GM19351 (cell line): ENCODE data around the gene DGUOK.
"Not testable (repeated sequence)": the region's sequence is repeated elsewhere in the genome, so short reads cannot be mapped to it uniquely, and the experiment has no call there.

Experiments used
- ATAC-seq: cut with Tn5 transposase; IDR thresholded peaks from one replicate; pipeline ENCODE4 v1.9.1; 2021; ENCODE audit warnings: mild to moderate bottlenecking, moderate library complexity; ENCODE audit not compliant: unreplicated experiment

The DGUOK gene

GRCh38 chr2:73926493-73927327, at the start of gene DGUOK:
Gene DGUOK, plus strand, starts transcription at chr2:73926880. Its CDS starts 31 bp downstream, at chr2:73926911.
- peak; percentile 99 for ATAC-seq

DNA sequence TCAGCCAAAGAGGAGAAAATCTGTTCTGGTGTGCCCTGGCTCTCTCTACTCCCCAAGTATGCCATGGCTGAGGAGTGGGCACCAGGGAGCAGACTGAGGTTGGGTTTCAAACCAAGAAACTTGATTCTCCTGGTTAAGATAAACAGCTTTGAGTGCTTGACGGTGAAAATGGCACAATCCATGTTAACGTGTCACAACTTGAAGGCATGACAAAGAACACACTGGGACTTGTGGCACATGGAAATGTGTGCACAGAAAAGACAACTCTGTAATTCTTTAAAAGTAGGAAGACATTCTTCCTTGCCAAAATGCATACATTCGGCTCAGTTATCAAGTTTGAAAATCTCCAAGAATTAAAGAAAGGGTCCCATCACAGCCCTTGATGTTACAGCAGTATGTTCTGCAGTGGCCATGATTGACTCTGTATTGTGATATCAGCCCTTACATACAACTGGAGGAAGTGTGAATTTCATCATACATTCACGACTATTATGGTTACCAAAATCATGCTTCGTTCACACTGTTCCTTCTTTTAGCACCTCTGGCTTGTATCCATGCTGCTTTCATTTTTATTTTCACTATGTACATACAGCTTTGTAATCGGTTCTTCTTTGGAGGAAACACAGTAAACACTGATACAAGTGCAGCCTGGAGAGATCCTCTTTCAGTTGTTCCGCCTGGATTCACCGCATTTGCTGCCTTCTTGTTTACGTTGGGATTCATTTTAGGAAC, 49.4 kb upstream of the DGUOK start:
- no peak for ATAC-seq

- ATAC-seq: not testable (repeated sequence)
Observed at GRCh38 chr2:73877984-73878383, 48.7 kb upstream of the DGUOK start.

- no peak for ATAC-seq
Observed at GRCh38 chr2:73885406-73885805, 41.3 kb upstream of the DGUOK start.

DNA sequence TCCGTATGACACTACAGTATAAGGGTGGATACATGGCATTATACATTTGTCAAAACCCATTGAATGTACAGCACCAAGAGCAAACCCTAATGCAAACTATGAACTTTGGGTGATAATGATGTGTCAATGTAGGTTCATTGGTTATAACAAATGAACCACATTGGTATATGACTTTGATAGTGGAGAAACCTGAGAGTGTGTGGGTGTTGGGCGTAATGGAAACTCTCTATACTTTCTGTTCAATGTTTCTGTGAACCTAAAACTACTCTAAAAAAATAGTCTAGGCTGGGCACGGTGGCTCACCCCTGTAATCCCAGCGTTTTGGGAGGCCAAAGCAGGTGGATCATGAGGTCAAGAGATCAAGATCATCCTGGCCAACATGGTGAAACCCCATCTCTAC, 40.3 kb upstream of the DGUOK start:
- no peak for ATAC-seq

DNA sequence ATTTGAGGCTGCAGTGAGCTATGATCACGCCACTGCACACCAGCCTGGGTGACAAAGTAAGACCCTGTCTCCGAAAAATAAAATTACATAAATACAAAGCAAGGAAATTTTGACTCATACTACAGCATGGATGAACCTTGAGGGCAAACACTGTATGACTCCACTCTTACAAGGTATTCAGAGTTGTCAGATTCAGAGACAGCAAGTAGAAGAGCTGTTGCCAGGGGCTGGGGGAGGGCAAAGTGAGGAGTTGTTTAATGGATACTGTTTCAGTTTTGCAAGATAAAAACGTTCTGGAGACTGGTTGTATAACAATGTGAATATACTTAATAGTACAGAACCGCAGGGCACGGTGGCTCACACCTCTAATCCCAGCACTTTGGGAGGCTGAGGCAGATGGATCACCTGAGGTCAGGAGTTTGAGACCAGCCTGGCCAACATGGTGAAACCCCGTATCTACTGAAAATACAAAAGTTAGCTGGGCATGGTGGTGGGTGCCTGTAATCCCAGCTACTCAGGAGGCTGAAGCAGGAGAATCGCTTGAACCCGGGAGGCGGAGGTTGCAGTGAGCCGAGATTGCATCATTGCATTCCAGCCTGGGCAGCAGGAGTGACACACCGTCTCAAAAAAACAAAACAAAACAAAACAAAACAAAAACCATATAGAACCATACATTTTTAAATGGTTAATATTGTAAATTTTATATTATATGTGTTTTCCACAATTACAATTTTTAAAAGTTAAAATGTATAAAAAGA, 38.9 kb upstream of the DGUOK start:
- ATAC-seq: not testable (repeated sequence)

GRCh38 chr2:73888388-73888787, 38.3 kb upstream of the DGUOK start:
- no peak for ATAC-seq

DNA sequence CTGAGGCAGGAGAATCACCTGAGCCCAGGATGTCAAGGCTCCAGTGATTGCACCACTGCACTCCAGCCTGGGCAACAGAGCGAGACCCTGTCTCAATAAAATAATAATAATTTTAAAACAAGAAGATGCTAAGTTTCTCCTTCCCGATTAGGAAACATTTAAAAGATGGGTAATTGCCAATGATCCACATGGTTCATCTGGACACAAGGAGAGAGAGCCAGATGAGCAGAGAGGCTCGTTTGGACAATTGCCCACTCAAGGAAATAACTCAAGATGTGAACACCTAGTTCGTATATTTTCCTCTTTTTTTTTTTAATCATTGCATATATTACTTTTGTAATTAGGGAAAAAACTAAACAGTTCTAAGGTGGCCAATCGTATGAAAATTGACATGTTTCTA, 37.5 kb upstream of the DGUOK start:
- ATAC-seq: no peak

DNA sequence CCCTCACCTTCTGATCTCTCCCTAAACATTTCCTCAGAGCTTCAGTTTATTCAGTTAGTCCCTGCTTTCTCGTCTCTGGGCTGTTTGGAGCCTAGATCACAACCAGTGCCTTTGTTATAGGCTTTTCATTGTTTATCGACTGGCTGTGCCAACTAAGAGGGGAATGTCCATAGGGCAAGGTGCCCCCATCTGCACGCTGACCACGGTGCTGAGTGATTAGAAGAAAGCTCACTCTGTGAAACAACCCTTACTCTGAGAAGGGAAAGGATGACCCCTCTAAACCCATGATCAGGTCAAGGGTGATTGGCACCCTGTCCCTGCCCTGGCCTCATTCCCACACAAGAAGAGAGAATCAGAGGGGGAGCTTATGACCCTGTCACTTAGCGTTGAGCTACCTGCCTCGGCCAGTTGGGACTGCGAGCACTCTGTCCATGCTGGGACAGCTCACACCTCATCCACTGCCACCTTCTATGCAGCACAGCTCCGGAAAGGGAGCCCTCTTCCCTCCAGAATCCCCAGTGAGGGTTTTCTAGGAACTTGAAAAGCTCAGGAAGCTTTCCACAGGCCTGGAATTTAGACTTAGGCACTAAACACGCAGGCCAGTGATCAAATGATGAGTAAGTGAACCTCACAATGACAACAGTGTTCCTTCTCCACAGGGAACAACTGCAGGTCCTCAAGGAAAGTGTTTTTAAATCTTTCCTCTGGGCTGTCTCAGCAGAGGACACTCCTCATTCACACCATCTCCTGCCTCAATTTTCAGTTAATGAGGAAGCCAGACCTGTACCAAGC, 36.2 kb upstream of the DGUOK start:
- no peak for ATAC-seq

DNA sequence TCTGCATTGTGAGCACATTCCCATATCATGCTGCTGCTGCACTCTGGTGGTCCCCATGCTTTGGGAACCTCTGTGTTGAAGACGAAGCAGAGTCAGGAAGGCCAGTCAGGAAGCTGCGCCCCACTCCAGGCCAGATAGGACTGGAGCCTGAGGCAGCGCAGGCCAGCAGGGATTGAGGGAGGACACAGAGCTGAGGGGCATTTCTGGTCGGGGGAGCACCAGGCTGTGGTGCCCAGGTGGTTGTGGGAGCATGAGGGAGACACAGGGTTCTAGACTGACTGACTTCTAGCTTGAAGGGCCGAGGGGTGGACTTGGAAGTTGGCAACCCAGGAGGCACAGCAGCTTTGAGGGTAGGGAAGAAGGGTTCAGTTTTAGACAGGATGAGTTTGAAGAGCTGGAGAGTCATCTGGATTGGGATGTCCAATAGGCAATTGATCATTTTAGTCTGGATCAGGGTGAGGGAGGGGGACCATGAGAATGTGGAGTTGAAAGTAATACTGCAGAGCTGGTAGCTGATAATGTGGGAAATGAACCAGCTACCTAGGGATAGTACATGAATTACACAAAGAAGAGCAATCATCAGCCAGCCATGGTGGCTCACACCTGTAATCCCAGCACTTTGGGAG, 35.3 kb upstream of the DGUOK start:
- no peak for ATAC-seq

- no peak for ATAC-seq
Observed at GRCh38 chr2:73892631-73893329, 33.9 kb upstream of the DGUOK start, which contains the start of gene ACTG2. Gene ACTG2, plus strand, starts transcription at chr2:73893008. Its CDS starts 8,304 bp downstream, at chr2:73901312.

DNA sequence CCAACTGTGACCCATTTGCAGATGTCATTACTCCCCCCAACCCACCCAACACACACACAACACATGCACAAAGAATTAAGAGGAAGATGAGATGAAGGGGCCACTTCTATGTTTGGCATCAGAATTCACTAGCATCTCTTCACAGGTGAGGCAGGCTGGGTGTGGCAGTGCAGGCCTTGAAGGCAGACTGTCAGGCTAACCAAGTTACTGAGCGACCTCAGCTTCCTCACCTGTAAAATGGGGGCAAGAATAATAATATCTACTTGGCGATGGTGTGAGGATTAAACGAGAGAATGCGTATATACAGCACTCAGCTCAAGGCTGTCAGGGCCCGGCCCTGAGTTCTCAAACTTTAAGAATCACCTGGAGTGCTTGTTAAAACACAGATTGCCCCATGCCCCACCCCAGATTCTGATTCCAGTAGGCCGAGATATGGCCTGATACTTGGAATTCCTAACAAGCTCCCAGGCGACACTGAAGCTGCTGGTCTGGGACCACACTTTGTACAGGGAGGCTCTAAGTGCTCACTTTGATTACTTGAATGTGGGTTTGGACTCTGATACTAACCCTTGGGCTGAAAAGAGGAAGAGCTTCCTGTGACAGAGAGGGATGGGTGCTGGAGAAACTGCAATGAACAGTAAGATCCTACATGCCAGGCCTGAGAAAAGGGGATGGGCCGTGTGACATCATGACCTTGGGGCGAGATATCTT, 32.8 kb upstream of the DGUOK start:
- no peak for ATAC-seq

DNA sequence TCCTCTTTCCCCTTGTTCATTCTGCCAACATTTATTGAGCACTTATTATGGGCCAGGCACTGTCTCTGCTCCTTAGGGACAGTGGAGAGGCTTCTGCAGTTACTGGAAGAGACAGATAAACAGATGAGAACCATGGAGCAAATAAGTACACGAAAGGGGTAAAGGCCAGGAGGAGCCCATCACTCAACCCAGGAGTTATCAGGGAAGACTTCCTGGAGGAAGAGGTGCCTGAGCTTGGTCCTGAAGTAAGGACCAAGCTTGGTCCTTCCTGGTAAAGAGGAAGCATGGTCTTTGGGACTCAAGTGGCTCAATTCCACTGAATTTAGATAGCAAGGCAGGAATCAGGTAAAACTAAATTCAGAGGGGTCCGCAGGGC, 32.2 kb upstream of the DGUOK start:
- no peak for ATAC-seq

DNA sequence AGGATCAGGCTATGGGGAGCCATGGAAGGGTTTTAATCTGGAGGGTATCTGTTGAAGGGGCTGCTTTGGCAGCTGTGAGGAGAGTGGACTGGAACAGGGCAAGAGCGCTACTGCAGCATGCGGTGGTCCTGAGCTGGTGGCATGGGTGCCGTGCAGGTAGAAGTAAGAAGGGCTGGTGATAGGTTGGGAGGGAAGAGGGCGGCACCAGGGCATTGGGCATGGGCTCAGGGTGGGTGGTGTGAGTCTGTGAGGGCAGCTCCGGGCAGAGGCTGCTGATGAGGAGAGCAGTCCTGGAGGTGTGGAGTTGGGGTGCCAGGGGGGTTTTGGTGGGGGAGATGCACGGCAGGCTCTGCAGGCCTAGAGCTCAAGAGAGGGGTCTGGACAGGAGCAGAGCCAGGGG, 31.8 kb upstream of the DGUOK start:
- ATAC-seq: no peak

DNA sequence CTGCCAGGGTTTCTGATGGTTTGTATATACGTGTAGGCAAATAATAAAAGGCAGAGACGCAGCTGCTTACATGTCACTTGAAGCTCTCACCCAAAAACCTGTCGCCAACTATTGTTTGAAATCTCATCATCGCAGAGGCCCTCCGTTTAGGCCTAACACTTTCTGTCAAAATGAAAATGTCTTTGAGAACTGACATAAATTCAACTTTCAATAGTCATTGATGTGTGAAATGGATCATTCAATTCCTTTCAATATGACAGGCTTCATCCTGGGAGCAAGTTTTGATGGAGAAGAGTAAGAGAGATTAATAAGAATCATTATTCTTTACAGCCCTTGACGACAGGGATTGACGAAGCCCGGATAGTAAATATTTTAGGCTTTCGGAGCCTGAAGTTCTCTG, 31.2 kb upstream of the DGUOK start:
- ATAC-seq: no peak

- no peak for ATAC-seq
Observed at GRCh38 chr2:73896362-73897239, 30.1 kb upstream of the DGUOK start.

DNA sequence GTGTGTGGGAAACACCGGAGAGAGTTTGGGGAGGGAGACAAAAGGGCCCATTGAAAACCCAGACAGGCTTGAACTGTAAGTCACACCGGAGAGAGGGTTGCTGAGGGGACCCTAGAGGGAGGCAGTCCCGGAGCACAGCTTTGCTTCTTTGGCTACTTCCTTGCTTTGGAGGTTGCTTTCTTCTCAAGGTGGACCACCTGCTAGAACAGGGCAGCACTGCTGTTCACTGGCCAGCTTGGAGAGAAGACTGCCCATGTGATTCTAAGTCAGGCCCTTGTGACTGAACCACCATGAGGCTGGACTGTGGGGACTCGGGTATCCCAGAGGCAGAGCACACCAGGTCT, 29.5 kb upstream of the DGUOK start:
- no peak for ATAC-seq

GRCh38 chr2:73897934-73898333, 28.7 kb upstream of the DGUOK start:
- ATAC-seq: no peak
